HG02678 (cell line): ENCODE results near the gene PPP3CA.
"Not testable (repeated sequence)": the region's sequence is repeated elsewhere in the genome, so short reads cannot be mapped to it uniquely, and the experiment has no call there.

Source experiments
- ATAC-seq: cut with Tn5 transposase; IDR thresholded peaks from one replicate; pipeline ENCODE4 v1.9.1; 2021; ENCODE audit warnings: mild to moderate bottlenecking, moderate library complexity; ENCODE audit not compliant: unreplicated experiment

The PPP3CA gene

DNA sequence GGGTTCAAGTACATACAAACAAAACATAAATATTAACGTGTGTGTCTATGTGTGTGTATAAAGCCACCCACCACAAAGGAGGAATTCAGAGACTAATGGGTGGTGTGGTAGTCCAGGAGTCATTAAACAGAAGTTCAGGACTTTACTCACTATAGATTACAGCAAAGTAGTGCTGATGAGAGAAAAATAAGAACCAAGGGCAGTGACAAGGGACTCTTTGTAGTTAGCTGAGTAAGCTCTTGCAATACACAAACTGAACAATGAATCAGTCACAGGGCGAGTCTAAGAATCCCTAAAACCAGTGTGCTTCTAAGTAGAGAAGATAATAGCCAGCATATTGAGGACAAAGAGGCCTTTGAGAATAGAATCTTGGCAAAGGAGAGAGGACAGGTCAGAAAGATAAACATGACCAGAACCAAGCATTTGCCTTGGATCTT lies 232.4 kb downstream of the PPP3CA start:
- ATAC-seq, result no peak

DNA sequence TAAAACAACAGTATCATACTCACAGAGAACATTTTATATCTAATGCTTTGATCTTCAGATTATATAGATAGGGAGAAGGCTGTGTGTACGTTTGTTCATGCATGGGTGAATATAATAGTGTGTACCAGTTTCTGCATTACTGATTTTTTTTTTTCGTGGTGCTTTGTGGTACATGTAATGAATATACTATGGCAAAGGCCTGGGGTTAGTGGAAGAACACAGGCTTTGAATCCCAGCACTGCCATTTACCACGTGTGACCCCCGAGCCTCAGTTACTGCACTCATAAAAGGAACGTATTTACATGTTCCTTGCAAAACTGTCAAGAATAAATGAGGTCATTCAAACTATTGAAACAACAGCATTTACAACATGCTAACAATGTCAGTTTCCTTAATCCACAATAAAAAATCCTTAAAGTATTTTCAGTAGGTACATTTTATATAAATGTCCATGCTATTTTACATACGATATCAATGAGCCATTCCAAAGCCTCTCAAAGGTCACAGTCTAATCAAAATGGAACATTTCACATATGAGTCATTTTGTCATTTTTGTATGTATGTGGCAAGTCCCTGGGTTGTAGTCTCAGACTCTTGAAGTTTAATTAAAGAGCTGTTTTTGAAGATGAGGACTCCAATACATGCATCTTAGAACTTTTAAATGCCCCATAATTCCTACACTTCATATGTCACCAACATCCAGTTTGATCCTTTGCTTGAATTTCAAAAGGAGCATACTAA lies 242.8 kb downstream of the PPP3CA start:
- no peak for ATAC-seq

DNA sequence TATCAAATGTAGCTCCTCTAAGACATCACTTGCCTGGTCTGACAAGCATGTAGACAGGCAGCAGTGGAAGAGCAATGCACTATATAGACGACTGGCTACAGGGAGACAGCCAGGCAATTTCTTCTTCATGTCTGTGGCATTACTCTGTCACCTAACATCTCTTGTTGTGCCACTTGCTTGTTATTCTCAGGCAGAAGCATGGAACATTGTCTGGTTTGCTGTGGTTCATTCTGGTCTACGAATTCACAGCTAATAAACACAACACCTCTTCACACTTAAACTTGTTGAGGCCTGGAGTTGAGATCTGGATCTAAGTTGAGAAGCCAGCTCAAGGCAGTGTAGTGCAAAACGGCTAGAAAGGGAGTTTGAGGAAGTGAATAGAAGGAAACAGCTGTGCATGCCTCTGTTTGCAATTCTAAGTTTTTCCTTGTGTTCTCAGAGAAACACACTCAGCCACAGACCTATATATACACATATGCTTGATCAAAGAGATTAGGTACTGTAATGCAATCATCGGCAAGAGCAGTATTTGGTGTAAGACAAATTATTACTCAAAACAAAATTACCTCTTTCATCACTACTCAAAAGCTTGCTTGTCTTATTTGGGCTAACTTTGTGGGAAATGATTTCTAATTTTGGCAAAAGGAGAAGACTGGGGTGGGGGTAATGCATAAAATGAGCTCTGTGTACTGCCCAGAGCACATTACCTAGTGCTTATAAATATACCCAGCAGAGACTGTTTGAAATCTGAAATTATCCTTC lies 243.8 kb downstream of the PPP3CA start:
- ATAC-seq, result peak; percentile 83

DNA sequence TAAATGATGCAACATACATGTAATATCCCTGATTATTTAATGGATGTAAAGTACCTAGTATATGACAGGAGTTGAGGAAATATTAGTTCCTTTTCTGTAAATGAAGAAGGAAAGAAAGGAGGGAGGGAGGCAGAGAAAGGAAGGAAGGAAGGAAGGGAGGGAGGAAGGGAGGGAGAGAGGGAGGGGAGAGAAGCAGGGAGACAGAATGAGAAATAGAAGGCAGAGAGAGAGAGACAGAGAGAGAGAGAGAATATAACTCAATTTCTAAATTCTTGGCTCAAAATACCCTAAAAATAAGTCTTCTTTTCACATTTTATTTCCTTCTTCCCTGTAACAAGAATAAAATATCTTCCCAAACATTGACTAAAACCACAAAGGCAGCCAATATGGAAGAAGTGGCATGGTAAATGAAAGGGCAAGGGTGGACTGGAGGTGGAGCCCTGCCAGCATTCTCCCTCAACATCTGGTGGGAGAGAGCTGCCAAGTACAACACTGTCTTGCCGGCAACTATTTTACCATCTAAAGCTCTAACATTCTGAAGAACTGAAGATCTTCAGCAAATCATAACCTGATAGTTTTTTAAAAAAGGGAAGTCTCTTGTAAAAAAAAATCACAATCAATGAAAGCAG lies 245.1 kb downstream of the PPP3CA start:
- no peak for ATAC-seq

DNA sequence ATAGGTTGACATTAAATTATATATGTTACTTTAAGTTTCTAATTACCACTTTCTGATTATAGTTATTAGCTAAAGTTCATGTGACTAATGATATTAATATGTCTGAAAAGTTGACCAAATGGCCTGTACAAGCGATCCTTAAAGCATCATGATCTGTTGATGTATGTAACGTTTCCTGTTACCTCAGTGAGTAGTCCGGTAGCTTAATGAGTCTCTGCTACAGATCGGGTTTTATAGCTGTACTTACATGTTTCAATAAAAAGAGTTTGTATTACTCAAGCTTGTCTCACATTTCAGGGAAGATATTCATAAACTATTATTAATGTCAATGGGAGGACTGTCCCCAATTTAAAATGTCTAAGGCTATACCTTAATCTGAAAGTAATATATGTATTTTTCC lies 246.3 kb downstream of the PPP3CA start:
- no peak for ATAC-seq

DNA sequence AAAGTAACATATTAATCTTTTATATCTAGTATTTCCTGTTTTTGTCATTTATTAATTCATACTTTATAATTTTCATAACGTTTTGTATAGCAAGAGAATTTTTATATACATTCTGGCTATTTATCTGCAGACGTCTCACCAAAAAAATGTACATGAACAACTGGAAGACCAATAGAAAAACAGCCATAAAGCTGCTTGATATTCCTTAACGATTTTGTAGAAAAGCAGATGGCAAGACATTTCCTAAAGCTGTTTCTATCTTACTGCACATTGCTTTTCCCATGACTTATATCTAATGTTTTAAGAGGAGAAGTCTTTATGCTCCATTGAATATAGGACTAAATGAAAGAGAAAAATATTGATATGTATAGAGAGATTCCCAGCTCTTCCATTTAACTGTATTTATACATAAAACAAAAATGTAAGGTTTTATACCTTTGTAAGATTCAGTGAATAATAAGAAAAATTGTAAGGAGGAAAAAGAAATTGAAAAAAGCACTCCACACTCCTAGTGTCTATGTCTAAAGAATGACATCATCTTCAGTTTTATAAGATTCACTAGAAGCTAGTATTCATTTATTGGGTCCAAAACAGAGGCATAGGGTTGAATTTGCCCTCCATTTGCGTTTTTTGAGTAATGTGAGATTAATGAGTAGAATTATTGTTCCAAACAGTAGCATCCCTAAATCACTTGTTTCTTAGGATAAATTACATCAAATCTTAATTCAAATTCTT lies 248.5 kb downstream of the PPP3CA start:
- no peak for ATAC-seq

DNA sequence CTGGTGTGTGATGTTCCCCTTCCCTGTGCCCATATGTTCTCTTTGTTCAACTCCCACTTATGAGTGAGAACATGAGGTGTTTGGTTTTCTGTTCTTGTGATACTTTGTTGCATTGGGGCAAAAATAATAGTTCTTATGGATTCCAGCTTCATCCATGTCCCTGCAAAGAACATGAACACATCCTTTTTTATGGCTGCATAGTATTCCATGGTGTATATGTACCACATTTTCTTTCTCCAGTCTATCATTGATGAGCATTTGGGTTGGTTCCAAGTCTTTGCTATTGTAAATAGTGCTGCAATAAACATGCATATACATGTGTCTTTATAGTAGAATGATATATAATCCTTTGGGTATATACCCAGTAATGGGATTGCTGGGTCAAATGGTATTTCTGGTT lies 254.7 kb downstream of the PPP3CA start:
- not testable (repeated sequence) for ATAC-seq

DNA sequence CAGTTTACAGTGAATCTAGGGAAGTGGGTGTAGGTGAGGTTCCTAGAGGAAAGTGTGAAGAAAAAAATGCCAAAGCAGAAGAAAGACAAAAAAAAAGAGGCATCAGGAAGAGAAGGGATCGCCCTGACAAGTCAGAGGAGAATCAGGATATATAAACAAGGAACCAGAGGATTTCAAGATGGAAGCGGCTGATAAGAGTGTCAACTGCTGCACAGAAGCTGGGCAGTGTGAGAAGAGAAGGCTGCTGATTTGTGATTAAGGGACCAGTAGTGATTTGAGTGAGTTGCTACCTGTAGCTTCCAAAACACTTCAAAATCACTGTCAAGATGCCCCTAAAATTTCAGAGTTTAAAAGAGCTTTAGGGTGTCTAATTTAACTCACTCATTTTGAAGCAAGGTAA lies 258.2 kb downstream of the PPP3CA start:
- no peak for ATAC-seq

DNA sequence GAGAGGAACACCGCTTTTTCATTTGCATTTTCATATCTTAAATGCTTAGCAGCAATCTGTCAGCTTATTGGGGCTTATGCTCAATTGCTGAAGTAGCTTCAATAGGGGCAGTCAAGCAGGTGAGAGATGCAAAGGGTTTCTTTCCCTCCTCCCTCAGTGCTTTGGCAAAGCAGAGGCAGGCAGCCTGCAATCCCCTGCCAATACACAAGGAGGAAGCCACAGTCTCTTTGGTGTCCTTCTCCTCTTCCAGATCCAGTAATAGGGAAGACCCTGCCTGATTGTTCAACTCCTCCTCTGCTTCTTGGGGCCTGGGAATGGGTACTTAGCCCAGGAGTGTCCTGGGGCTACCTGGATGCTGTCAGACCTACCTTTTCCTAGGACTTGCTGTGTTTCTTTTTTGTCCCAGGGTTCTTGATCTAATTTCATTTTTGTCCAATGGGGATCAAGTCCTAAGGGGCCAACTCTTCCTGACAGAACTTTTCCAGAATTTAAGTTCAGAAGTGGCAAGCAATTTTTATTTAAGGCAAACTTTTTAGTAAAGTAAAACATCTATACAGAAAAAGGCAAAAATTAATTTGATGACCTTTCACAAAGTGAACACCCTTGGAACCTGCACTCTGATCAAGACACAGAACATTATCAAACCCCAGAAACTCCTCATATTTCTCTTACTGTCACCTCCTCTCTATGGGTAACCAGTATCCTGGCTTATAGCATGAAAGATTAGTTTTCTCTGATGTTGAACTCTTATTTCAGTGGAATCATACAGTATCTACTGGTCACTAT lies 260.3 kb downstream of the PPP3CA start:
- no peak for ATAC-seq

DNA sequence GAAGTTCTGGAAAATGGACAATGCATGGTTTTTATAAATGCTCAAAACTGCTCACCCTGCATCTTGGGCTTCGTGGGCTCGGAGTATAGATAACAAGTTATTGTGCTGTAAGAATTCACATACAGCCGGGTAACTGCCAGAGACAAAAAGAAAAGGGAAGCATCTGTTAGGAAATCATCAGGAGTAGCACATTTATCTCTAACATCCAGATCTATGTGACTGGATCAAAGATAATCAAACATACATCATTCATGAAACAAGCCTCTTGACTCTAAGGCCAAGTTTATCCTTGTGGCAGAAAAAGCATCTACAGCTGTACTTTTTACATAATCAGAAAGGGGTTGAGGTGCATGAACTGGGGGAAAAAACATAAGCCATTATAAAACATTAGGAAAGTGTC lies 264.2 kb downstream of the PPP3CA start:
- ATAC-seq, result no peak

DNA sequence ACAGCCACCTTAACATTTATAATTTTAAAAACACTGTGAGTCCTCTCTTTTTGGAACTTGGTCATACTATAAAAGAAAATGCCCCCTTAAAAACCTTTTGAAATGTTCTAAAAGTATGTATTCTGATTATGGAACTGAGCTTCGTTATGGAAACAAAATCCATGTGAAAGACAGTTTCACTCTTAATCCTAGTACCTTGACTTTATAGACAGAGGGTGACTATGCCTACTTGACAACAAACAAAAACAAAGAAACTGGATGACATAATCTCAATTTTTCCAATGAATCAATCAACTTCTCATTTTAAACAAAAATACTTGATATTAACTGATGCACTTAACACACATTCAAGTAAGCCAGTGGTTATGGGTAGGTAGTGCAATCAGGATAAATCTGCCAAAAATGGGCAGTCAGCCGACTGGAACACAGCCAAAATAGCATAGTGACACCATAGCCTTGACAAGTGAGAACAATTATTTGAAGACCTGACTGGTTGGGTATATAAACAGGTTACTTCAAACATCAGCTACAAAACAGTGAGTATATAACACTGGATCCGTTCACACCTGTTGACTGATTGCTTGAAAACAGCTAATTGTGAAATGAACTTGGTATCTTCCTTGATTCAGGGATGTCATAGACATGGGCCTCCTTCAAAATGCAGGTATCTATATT lies 265.5 kb downstream of the PPP3CA start:
- ATAC-seq, result no peak

DNA sequence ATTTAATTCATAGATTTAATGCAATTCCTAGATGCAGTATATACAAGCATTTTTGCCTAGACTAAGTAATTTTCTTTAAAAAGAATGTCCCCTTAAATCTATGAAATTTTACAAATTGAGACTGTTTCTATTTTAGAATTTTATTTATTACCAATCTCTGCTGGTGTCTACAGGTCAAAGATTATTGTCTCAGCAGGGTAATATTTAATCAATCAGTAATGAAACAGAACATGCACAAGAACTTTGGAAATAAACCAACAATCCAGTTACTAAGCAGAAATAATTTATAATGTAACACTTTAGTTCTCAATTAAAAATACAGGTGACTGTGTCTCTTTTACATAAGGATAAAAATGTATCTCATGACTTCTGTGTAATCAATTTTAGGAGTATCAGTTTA lies 266.2 kb downstream of the PPP3CA start:
- no peak for ATAC-seq

DNA sequence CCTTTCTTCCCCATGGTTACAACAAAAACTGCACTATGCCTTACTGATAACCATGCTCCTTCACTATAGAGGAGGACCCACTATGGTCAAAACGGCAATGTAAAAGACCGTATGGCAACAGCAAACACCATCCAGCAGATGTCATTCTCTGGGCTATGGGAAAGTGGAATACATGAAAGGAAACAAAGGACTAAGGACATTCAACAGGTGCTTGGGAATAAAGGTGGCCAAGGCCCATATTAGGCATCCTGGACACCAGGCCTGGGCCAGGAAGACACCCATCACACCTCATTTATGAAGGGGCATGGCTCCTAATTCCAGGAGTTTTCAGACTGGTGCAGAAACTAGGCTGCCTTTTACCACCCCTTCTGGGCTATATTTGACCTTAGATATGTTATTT lies 268.4 kb downstream of the PPP3CA start:
- ATAC-seq, result no peak

DNA sequence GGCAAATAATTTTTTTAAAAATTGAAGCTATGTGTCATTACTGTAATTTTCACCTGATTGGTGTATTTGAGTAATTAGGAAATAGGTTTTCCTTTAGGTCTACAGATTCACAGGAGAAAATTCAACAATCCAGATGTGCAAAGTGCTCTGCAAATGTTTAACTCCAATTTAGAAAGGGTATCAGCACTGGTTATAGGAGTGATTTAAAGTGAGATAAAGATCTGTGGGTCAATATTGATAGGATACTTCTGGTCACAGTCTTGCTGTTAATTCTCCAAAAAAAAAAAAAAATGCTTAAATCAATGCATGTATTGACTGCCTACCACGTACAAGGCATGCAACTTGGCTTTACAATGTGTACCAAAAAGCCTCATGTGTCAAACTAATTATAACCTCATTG lies 271.3 kb downstream of the PPP3CA start:
- ATAC-seq, result no peak

DNA sequence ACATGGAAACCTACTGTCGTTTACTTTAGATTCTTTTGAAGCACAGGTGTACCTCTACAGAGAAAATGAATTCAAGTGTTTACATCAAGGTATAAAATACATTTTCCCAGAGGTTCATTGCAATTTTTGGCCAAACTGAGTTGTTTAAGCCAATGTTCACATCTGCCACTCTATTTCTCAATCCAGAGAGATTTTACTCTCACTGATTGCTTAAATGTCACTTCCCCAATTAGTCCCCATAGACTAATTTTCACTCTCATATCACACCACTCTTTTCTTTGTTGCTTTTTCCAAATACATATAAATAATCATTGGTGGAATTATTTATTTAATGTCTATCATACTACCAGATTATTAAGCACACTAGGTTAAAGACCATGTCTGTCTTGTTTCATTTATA lies 271.8 kb downstream of the PPP3CA start:
- no peak for ATAC-seq

DNA sequence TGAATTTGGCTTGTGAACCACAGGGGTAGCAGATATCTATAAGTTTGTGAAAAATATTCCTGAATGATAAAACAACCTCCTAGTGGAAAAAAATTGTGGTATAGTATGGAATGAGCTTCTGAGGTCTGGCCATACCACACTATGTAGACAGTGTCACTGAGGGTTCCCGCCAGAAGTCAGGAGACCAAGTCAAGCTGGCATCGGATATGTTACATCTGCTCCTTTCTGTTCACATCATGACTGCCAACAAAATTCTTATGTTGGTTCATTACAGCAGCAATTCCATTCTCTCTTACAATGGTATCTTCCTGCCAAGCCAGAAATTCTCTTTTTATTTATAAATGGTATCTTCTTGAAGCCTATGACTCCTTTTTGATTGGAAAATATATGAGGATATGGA lies 273.0 kb downstream of the PPP3CA start:
- ATAC-seq, result no peak

DNA sequence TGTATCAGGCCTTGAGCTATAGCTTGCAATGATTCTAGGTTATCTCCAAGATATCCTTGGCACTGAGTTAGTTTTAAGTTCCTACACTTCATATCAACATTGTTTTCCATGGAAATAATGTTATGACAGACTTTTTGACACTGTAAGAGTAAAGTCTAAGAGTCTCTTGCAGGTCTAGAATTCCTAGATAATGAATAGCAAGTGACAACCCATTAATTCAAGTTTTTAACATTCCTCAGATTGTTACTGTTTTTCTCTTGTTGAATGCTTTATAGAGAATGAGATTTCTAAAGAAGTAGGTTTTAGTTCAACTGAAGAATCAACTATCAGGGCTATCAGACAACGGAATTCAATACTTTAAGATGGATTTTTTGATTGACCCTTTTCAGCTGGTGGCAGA lies 276.1 kb downstream of the PPP3CA start:
- no peak for ATAC-seq

DNA sequence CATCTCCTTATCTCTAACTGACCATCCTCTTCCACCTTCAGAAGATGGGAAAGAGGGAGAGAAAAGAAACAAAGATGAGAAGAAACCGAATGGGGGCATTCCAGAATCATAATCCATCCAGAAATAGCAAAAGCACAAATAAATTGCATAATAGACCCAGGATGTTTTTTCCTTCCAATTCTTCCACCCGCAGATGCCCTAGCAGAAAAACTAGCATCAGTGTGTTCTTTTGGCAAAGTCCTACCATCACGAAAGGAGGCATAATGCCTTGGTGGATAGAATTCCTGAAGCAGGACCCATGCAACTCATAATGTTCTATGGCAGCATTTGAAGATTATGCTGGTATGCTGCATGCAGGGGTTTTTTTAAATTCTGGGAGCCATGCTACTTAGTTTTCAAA lies 279.2 kb downstream of the PPP3CA start:
- no peak for ATAC-seq

DNA sequence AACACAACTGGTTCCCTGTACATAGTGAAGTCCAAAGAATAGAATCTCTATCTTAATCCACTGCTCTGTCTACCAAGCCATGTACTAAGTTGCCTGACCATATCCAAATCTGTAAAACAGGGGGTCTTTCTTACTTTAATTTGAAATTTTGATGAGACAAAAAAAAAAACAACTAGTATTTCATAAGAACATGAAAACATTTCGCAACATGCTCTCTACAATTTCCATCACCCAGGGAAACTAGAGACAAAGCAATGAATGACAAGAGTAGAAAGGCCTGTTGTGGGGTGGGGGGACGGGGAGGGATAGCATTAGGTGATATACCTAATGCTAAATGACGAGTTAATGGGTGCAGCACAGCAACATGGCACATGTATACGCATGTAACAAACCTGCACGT lies 279.9 kb downstream of the PPP3CA start:
- no peak for ATAC-seq

DNA sequence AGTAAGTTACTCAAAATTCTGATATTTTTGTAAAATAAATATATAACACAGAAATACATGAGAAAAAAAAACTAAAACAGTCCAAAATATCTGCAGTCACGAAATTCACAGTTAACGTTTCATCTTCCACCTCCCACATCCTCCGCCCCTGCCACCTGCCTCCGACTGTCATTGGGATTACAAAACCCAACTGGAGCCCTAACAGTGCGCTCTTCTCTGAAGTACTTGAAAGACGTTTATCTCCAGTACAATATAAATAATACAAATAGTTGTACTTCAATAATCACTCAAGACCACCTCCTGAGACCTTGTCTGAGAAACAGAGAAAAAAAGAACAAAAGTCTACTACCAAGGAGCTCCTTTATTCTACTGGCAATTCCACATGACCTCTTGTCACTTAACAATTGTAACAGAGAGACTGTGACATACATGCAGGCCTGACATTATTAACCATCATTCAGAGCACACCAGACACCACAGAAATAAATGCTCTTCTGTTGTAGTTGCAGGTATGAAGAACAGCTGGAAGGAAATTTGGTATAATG lies 280.6 kb downstream of the PPP3CA start:
- no peak for ATAC-seq
